Sciatic nerve (tissue), 2 donors: ENCODE data around the gene C2CD4A. TPM values are rescaled to one million over a fixed set of nuclear protein-coding genes. Genes with fewer than 3 reads are reported as not detected.

ENCODE experiments used
- ATAC-seq: fragments of 200-7000 bp; cut with Tn5 transposase; one replicate; pipeline ENCODE4 v1.9.1; 2020; ENCODE audit warnings: mild to moderate bottlenecking, moderate library complexity
- DNase-seq: peaks from one replicate; pipeline ENCODE4 v3.0.0-alpha.2; 2020; ENCODE audit warnings: low spot score
- intact Hi-C: fragments of 100-400 bp; cut with DNase I; formaldehyde crosslinking; loops from one replicate; pipeline ENCODE4 v1.14.2; 2022
- total RNA-seq: library from RNA; stranded (reverse); fragmentation: NEBNext Ultra II Directional; extraction: Animal tissue kit (Norgen Biotek cat#: 25700); gene quantifications from one replicate; pipeline ENCODE4 v1.2.1, GENCODE V29; 2021
- donor health status: DM: no; HTN: no; CAD: no.
- donor health status: DM: no; HTN: no; CAD: no.

C2CD4A gene
- total RNA-seq, 1 donor from 2014 or later, result not detected

- no peak for DNase-seq
- intact Hi-C loops, result no loop called here
- no peak for ATAC-seq
These were observed 8.3 kb upstream of the C2CD4A start for GRCh38 chr15:62058327-62059028.

GRCh38 chr15:62059108-62059815, 7.5 kb upstream of the C2CD4A start:
- no peak for ATAC-seq
- intact Hi-C loops, result no loop called here
- DNase-seq, result no peak

- ATAC-seq, result peak; percentile 61
- DNase-seq, result peak; percentile 64
- intact Hi-C loops, result no loop called here
These were observed 7.0 kb upstream of the C2CD4A start for GRCh38 chr15:62059816-62060112.

- ATAC-seq (peak; percentile 99), DNase-seq (peak; percentile 93)
- intact Hi-C loops, result no loop called here
These were observed 6.5 kb upstream of the C2CD4A start, which contains the start of gene VPS13C for GRCh38 chr15:62060113-62060895. TSS of gene VPS13C (minus strand) at chr15:62060447. CDS start at chr15:62060374, 73 bp downstream.

- intact Hi-C loops, result no loop called here
- ATAC-seq (peak; percentile 38), DNase-seq (no peak)
These were observed 5.9 kb upstream of the C2CD4A start for GRCh38 chr15:62060896-62061280.

- no peak for ATAC-seq
- intact Hi-C loops, result no loop called here
- DNase-seq, result no peak
These were observed 2.7 kb upstream of the C2CD4A start for GRCh38 chr15:62063825-62064635.

GRCh38 chr15:62067448-62068044, 769 bp downstream of the C2CD4A start:
- peak; percentile 58 for DNase-seq
- intact Hi-C loops, result loop anchor here (5.0 kb wide), 1 partner anchor 55 kb away; no protein-coding TSS in a partner anchor
- peak; percentile 54 for ATAC-seq

- ATAC-seq (peak; percentile 41), DNase-seq (peak; percentile 67)
- intact Hi-C loops, result loop anchor here (5.0 kb wide), 1 partner anchor 54 kb away; no protein-coding TSS in a partner anchor
These were observed 1.5 kb downstream of the C2CD4A start for GRCh38 chr15:62068071-62068809.

- ATAC-seq (no peak), DNase-seq (no peak)
- intact Hi-C loops, result loop anchor here (5.0 kb wide), 1 partner anchor 54 kb away; no protein-coding TSS in a partner anchor
These were observed 2.0 kb downstream of the C2CD4A start for GRCh38 chr15:62068810-62069167.

GRCh38 chr15:62069551-62069950, 2.8 kb downstream of the C2CD4A start:
- intact Hi-C loops, result loop anchor here (5.0 kb wide), 1 partner anchor 53 kb away; no protein-coding TSS in a partner anchor
- DNase-seq, result no peak
- no peak for ATAC-seq

- DNase-seq (no peak), ATAC-seq (peak; percentile 53)
- intact Hi-C loops, result loop anchor here (5.0 kb wide), 1 partner anchor 200 kb away; no protein-coding TSS in a partner anchor
These were observed 5.0 kb downstream of the C2CD4A start for GRCh38 chr15:62071711-62072308.

- ATAC-seq, result no peak
- no peak for DNase-seq
- intact Hi-C loops, result no loop called here
These were observed 9.0 kb downstream of the C2CD4A start for GRCh38 chr15:62075595-62076277.

- DNase-seq (no peak), ATAC-seq (no peak)
- intact Hi-C loops, result no loop called here
These were observed 12.8 kb downstream of the C2CD4A start for GRCh38 chr15:62079594-62079993.

- intact Hi-C loops, result no loop called here
- ATAC-seq, result no peak
- DNase-seq, result no peak
These were observed 16.7 kb downstream of the C2CD4A start for GRCh38 chr15:62083194-62084154.

GRCh38 chr15:62085740-62086139, 19.0 kb downstream of the C2CD4A start:
- ATAC-seq (no peak), DNase-seq (no peak)
- intact Hi-C loops, result no loop called here
